Ovary (tissue), 3 donors: Measurements from ENCODE around the gene MAN1A2.

Source experiments
- CTCF ChIP-seq, 3 donors: fragments of 450-650 bp in 2 of 3; fragments of 200-600 bp in 1 of 3; IDR thresholded peaks; one replicate each; pipeline versions ENCODE4 v1.5.1 to v1.8.0; 2016 to 2022; ENCODE audit warnings: antibody characterized with exemption in 3 of 3, mild to moderate bottlenecking in 1 of 3
- POLR2A ChIP-seq: fragments of 450-650 bp; IDR thresholded peaks from one replicate; pipeline ENCODE4 v1.6.1; 2017; ENCODE audit warnings: antibody characterized with exemption, mild to moderate bottlenecking, moderate library complexity
- donor health status: DM: no; HTN: no; CAD: no.

DNA sequence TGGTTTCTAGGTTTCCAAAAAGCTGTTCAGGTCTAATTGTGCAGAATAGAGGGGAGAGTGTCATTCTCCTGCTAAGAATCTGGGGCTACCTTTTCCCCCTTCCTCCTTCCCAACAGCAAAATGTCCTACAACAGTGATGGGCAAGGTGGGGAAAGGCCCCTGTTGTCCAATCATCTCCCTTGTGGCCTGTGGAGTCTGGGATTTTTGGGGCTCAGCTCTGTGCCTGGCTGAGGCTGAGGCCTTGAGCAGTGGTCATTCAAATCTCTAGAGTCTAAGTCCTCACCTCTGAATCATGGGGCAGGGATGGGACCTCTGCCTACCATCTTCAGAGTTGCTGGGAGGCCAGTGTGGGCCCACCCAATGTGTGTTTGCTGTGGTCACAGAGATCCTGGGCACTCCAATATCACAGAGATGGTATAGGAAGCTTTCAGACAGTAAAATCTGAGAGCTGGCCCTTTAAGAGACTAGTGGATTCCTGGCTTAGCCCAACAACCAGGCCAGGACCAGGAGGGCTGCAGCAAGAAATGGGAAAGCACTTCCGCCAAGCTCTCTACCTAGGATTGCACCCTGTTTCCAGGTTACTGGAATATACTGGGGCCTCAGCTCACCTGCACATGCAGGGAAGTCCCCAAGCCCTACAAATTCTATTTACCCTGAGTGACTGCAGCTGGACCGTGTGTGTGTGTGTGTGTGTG is 210.1 kb downstream of the MAN1A2 start:
- TF ChIP-seq POLR2A (no peak), CTCF (IDR thresholded peaks at IDR 0.05) (no peak)
